ENCODE results near the gene SHROOM2. TPM values are rescaled to one million over a fixed set of nuclear protein-coding genes. Genes with fewer than 3 reads are reported as not detected.
"Not testable (repeated sequence)": the region's sequence is repeated elsewhere in the genome, so short reads cannot be mapped to it uniquely, and the experiment has no call there.

SHROOM2 gene
- total and polyA plus RNA-seq, 2 of the 4 experiments (the other 2 are of a cell fraction) = 8.1 to 14.2 TPM

DNA sequence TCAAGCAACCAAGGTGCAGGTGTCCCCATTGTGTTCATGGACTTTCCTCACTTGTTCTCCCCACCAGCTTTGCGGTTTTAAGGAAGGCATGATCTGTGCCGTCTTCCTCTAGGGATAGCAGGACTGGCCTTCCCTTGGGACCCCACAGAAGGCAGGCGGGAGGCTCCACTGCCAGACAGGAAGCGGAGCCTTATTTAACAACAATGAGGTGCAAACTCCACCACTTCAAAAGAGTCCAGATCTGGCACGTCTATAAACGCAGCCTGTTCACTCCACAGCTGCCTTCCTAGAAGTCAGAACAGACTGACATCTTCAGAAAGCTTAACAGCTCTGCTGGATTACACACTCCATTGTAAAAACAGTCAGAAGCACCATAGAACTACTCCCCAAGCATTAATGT lies 18.9 kb upstream of the SHROOM2 start:
- no peak overlapping the region for H3K14ac ChIP-seq (replicated peaks; ENCODE audit: low read depth, low read length)
- H3K9ac ChIP-seq (ENCODE audit: low read depth, low read length) = no peak overlapping the region
- no peak overlapping the region for H4K8ac ChIP-seq (ENCODE audit: low read depth in 2 of 2, low read length in 2 of 2)
- DNase-seq = no peak
- no peak for ATAC-seq (ENCODE audit: low read depth)
- H3K9me3 ChIP-seq (ENCODE audit: control insufficient read depth, insufficient read depth, low read length) = peaks cover 3% of the 10 kb centered on the region
- no peaks in the 10 kb centered on the region for H4K20me1 ChIP-seq (ENCODE audit: insufficient read depth, low read length)
- H2BK5ac ChIP-seq (ENCODE audit: low read depth, low read length, poor library complexity, severe bottlenecking) = no peak overlapping the region
- H3K4me2 ChIP-seq (ENCODE audit: low read depth, low read length) = no peak overlapping the region
- TF ChIP-seq USF2 (IDR thresholded peaks at IDR 0.05; ENCODE audit: low read depth, low read length) (no peak), RFX5 (IDR thresholded peaks at IDR 0.05; ENCODE audit: low read depth, low read length) (no peak), CHD1 (IDR thresholded peaks at IDR 0.05; ENCODE audit: low read depth, low read length) (no peak), MAZ (IDR thresholded peaks at IDR 0.05; ENCODE audit: borderline replicate concordance, low read depth, low read length) (no peak)
- H4K5ac ChIP-seq (ENCODE audit: low read depth, low read length) = no peak overlapping the region
- H3K23ac ChIP-seq (ENCODE audit: low read depth, low read length) = no peak overlapping the region
- H2AK9ac ChIP-seq (replicated peaks; ENCODE audit: low read depth, low read length, poor library complexity) = no peak overlapping the region
- in situ Hi-C loops (cut with MboI; ENCODE audit: low sequenced_read_pairs) = no loop called here
- H3K56ac ChIP-seq (ENCODE audit: extremely low read depth, insufficient read depth, low read length) = no peak overlapping the region
- H3K4me3 ChIP-seq (ENCODE audit: insufficient read depth, low read depth, low read length) = no peak overlapping the region
- H2AK5ac ChIP-seq (ENCODE audit: low read depth, low read length) = no peak overlapping the region
- dilution Hi-C loops (cut with HindIII; ENCODE audit: low sequenced_read_pairs, unreplicated experiment) = no loop called here
- WGBS, 2 experiments (ENCODE audit: extremely low coverage in 2 of 2, insufficient read length in 1 of 2) = 24% methylated on average over 3 of the region's 6 CpGs; no CpG with 5 or more reads in 1 of the 2 experiments
- no peak overlapping the region for H2BK20ac ChIP-seq (ENCODE audit: low read depth, low read length)
- H3K18ac ChIP-seq (ENCODE audit: low read depth, low read length) = no peak overlapping the region
- no peak overlapping the region for H2BK120ac ChIP-seq (ENCODE audit: low read depth, low read length)
- no peaks in the 10 kb centered on the region for H3K36me3 ChIP-seq (ENCODE audit: control insufficient read depth, insufficient read depth, low read length)
- H3K4me1 ChIP-seq (ENCODE audit: control insufficient read depth, insufficient read depth, low read length) = no peaks in the 10 kb centered on the region
- no peak overlapping the region for H3K4ac ChIP-seq (ENCODE audit: low read depth, low read length)
- POLR2A ChIA-PET (ENCODE audit: unreplicated experiment) = no interaction called here
- H4K91ac ChIP-seq (ENCODE audit: insufficient read depth, low read depth, low read length) = no peak overlapping the region
- H3K9me1 ChIP-seq (ENCODE audit: insufficient read depth, low read length) = no peaks in the 10 kb centered on the region
- no peaks in the 10 kb centered on the region for H3K79me1 ChIP-seq (ENCODE audit: low read depth in 1 of 2, low read length in 2 of 2)
- H2AFZ ChIP-seq (replicated peaks; ENCODE audit: low read length, poor library complexity) = no peak overlapping the region
- H3K27ac ChIP-seq (ENCODE audit: insufficient read depth, low read length) = no peak overlapping the region
- H2BK15ac ChIP-seq (ENCODE audit: low read depth, low read length) = no peak overlapping the region
- H3K27me3 ChIP-seq (ENCODE audit: control insufficient read depth, insufficient read depth, low read length) = peaks cover 15% of the 10 kb centered on the region
- intact Hi-C loops (cut with micrococcal nuclease) = no loop called here
- BruUV-seq (replicated peaks) = no TSS peak
- CTCF ChIA-PET = no interaction called here

DNA sequence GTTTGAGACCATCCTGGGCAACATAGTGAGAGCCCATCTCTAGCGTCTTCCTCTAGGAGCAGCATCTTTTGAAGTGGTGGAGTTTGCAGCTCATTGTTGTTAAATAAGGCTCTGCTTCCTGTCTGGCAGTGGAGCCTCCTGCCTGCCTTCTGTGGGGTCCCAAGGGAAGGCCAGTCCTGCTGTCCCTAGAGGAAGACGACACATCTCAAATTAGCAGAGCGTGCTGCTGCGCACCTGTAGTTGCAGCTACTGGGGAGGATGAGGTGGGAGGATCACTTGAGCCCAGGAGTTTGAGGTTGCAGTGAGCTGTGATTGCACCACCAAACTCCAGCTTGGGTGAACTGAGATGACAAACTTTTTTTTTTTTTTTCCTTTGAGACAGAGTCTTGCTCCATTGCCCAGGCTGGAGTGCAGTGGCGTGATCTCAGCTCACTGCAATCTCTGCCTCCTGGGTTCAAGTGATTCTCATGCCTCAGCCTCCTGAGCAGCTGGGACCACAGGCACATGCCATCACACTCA lies 17.8 kb upstream of the SHROOM2 start:
- dilution Hi-C loops (cut with HindIII; ENCODE audit: low sequenced_read_pairs, unreplicated experiment); H2BK15ac ChIP-seq (ENCODE audit: low read depth, low read length); H3K23ac ChIP-seq (ENCODE audit: low read depth, low read length); H2BK5ac ChIP-seq (ENCODE audit: low read depth, low read length, poor library complexity, severe bottlenecking); H3K9me1 ChIP-seq (ENCODE audit: insufficient read depth, low read length); intact Hi-C loops (cut with micrococcal nuclease); H3K14ac ChIP-seq (replicated peaks; ENCODE audit: low read depth, low read length); H2AK5ac ChIP-seq (ENCODE audit: low read depth, low read length); H3K79me1 ChIP-seq (ENCODE audit: low read depth in 1 of 2, low read length in 2 of 2); H2AK9ac ChIP-seq (replicated peaks; ENCODE audit: low read depth, low read length, poor library complexity); H3K27ac ChIP-seq (ENCODE audit: insufficient read depth, low read length); H3K56ac ChIP-seq (ENCODE audit: extremely low read depth, insufficient read depth, low read length); H3K18ac ChIP-seq (ENCODE audit: low read depth, low read length); H2AFZ ChIP-seq (replicated peaks; ENCODE audit: low read length, poor library complexity); H3K4me3 ChIP-seq (ENCODE audit: insufficient read depth, low read depth, low read length); H3K4me2 ChIP-seq (ENCODE audit: low read depth, low read length); H4K91ac ChIP-seq (ENCODE audit: insufficient read depth, low read depth, low read length); ATAC-seq (ENCODE audit: low read depth); H2BK20ac ChIP-seq (ENCODE audit: low read depth, low read length); POLR2A ChIA-PET (ENCODE audit: unreplicated experiment); H4K20me1 ChIP-seq (ENCODE audit: insufficient read depth, low read length); CTCF ChIA-PET; BruUV-seq (replicated peaks); DNase-seq; H3K9me3 ChIP-seq (ENCODE audit: control insufficient read depth, insufficient read depth, low read length); H3K9ac ChIP-seq (ENCODE audit: low read depth, low read length); H3K4ac ChIP-seq (ENCODE audit: low read depth, low read length); H4K8ac ChIP-seq (ENCODE audit: low read depth in 2 of 2, low read length in 2 of 2); H3K36me3 ChIP-seq (ENCODE audit: control insufficient read depth, insufficient read depth, low read length); H4K5ac ChIP-seq (ENCODE audit: low read depth, low read length); H2BK120ac ChIP-seq (ENCODE audit: low read depth, low read length); H3K4me1 ChIP-seq (ENCODE audit: control insufficient read depth, insufficient read depth, low read length); in situ Hi-C loops (cut with MboI; ENCODE audit: low sequenced_read_pairs): not testable (repeated sequence)
- 67% methylated on average over 1 of the region's 5 CpGs; no CpG with 5 or more reads in 1 of the 2 experiments for WGBS, 2 experiments (ENCODE audit: extremely low coverage in 2 of 2, insufficient read length in 1 of 2)
- peaks cover 15% of the 10 kb centered on the region for H3K27me3 ChIP-seq (ENCODE audit: control insufficient read depth, insufficient read depth, low read length)
